Measurements from ENCODE around the gene FBXO10. TPM values are rescaled to one million over a fixed set of nuclear protein-coding genes. Genes with fewer than 3 reads are reported as not detected.
A peak's percentile ranks its signal among the peaks of the same experiment; 100 is the strongest.
"Not testable (repeated sequence)": the region's sequence is repeated elsewhere in the genome, so short reads cannot be mapped to it uniquely, and the experiment has no call there.

The FBXO10 gene
- total RNA-seq, 2 donors from 2014 or later = 19.5 to 26.6 TPM

DNA sequence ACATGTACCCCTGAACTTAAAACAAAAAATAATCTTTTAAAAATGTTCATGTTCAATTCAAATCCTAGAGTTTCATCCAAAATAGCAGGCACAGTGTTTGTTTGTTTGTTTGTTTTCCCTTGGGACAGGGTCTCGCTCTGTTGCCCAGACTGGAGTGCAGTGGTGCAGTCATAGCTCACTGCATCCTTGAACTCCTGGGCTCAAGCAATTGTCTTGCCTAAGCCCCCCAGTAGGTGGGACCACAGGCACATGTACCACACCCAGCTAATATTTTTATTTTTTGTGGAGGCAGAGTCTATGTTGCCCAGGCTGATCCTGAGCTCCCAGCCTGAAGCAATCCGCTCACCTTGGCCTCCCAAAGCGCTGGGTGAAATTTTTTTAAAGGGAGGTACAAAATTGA, 95.4 kb downstream of the FBXO10 start:
- Histone ChIP-seq H3K27ac (ENCODE audit: low read depth, low read length) (no peak overlapping the region), H3K36me3 (ENCODE audit: control insufficient read depth, insufficient read depth, low read length) (no peaks in the 10 kb centered on the region), H3K4me3 (ENCODE audit: low read length) (no peak overlapping the region), H3K9ac (ENCODE audit: extremely low read depth, low read length, poor library complexity, severe bottlenecking) (no peak overlapping the region), H3K27me3 (ENCODE audit: control insufficient read depth, insufficient read depth, low read length, poor library complexity, severe bottlenecking) (no peaks in the 10 kb centered on the region), H3K4me1 (ENCODE audit: control insufficient read depth, insufficient read depth, low read length) (no peaks in the 10 kb centered on the region), H3K9me3 (ENCODE audit: control insufficient read depth, low read length) (peaks cover under 1% of the 10 kb centered on the region)
- WGBS, 2 experiments (ENCODE audit: insufficient coverage in 1 of 2, insufficient read length in 1 of 2) = 86 to 95% methylated on average over 1 to 3 of the region's 3 CpGs
- H3K4me3 Mint-ChIP-seq = no peak overlapping the region
- H3K36me3 Mint-ChIP-seq (ENCODE audit: low read depth) = no peaks in the 10 kb centered on the region
- H3K4me1 Mint-ChIP-seq = peaks cover 14% of the 10 kb centered on the region
- H3K27me3 Mint-ChIP-seq (ENCODE audit: insufficient read depth) = peaks cover 5% of the 10 kb centered on the region
- peaks cover under 1% of the 10 kb centered on the region for H3K9me3 Mint-ChIP-seq
- no peak overlapping the region for H3K27ac Mint-ChIP-seq
- DNase-seq = no peak
- TF ChIP-seq, protein P1, sequence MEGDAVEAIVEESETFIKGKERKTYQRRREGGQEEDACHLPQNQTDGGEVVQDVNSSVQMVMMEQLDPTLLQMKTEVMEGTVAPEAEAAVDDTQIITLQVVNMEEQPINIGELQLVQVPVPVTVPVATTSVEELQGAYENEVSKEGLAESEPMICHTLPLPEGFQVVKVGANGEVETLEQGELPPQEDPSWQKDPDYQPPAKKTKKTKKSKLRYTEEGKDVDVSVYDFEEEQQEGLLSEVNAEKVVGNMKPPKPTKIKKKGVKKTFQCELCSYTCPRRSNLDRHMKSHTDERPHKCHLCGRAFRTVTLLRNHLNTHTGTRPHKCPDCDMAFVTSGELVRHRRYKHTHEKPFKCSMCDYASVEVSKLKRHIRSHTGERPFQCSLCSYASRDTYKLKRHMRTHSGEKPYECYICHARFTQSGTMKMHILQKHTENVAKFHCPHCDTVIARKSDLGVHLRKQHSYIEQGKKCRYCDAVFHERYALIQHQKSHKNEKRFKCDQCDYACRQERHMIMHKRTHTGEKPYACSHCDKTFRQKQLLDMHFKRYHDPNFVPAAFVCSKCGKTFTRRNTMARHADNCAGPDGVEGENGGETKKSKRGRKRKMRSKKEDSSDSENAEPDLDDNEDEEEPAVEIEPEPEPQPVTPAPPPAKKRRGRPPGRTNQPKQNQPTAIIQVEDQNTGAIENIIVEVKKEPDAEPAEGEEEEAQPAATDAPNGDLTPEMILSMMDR (conservative IDR thresholded peaks at IDR 0.05) = peak; percentile 36

DNA sequence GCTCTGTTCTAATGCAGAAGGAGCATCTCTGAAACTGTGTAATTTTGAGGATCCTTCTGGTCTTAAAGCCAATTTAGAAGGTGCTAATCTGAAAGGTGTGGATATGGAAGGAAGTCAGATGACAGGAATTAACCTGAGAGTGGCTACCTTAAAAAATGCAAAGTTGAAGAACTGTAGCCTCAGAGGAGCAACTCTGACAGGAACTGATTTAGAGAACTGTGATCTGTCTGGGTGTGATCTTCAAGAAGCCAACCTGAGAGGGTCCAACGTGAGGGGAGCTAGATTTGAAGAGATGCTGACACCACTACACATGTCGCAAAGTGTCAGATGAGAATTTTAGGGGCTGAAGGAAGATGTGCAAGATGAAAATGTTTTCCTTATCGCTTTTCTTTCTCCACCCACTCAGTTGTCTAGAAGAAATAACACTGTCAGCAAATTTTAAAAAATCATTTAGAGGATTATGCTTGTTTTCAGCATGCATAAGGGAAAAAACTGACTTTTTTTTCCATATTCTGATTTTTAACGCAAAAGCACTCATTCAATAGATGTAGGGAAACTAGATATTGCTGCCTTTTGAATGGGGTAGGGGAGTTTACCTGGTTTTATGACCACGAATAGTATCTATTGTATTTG, 98.1 kb downstream of the FBXO10 start:
- H3K27ac Mint-ChIP-seq; DNase-seq; H3K9ac ChIP-seq (ENCODE audit: extremely low read depth, low read length, poor library complexity, severe bottlenecking); H3K4me1 ChIP-seq (ENCODE audit: control insufficient read depth, insufficient read depth, low read length); H3K36me3 ChIP-seq (ENCODE audit: control insufficient read depth, insufficient read depth, low read length); H3K4me1 Mint-ChIP-seq; H3K27me3 Mint-ChIP-seq (ENCODE audit: insufficient read depth); H3K4me3 Mint-ChIP-seq; H3K27me3 ChIP-seq (ENCODE audit: control insufficient read depth, insufficient read depth, low read length, poor library complexity, severe bottlenecking); H3K4me3 ChIP-seq (ENCODE audit: low read length); H3K27ac ChIP-seq (ENCODE audit: low read depth, low read length); H3K36me3 Mint-ChIP-seq (ENCODE audit: low read depth): not testable (repeated sequence)
- 62 to 83% methylated on average over 1 to 5 of the region's 5 CpGs for WGBS, 2 experiments (ENCODE audit: insufficient coverage in 1 of 2, insufficient read length in 1 of 2)
- H3K9me3 ChIP-seq (ENCODE audit: control insufficient read depth, low read length) = peaks cover 25% of the 10 kb centered on the region
- H3K9me3 Mint-ChIP-seq = peaks cover 25% of the 10 kb centered on the region

DNA sequence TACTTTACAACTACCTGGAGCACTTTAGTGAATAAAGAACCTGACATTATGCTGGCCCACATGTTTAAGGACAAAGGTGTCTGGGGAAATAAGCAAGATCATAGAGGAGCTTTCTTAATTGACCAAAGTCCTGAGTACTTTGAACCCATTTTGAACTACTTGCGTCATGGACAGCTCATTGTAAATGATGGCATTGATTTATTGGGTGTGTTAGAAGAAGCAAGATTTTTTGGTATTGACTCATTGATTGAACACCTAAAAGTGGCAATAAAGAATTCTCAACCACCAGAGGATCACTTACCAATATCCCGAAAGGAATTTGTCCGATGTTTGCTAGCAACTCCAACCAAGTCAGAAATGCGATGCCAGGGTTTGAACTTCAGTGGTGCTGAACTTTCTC, 98.7 kb downstream of the FBXO10 start:
- not testable (repeated sequence) for H3K36me3 Mint-ChIP-seq (ENCODE audit: low read depth); H3K36me3 ChIP-seq (ENCODE audit: control insufficient read depth, insufficient read depth, low read length); H3K4me1 Mint-ChIP-seq; H3K4me3 ChIP-seq (ENCODE audit: low read length); H3K27me3 ChIP-seq (ENCODE audit: control insufficient read depth, insufficient read depth, low read length, poor library complexity, severe bottlenecking); H3K4me1 ChIP-seq (ENCODE audit: control insufficient read depth, insufficient read depth, low read length); H3K9ac ChIP-seq (ENCODE audit: extremely low read depth, low read length, poor library complexity, severe bottlenecking); H3K27ac ChIP-seq (ENCODE audit: low read depth, low read length); H3K27ac Mint-ChIP-seq; H3K27me3 Mint-ChIP-seq (ENCODE audit: insufficient read depth); H3K4me3 Mint-ChIP-seq; DNase-seq
- 95 to 96% methylated on average over 3 to 4 of the region's 4 CpGs for WGBS, 2 experiments (ENCODE audit: insufficient coverage in 1 of 2, insufficient read length in 1 of 2)
- peaks cover 25% of the 10 kb centered on the region for H3K9me3 ChIP-seq (ENCODE audit: control insufficient read depth, low read length)
- H3K9me3 Mint-ChIP-seq = peaks cover 28% of the 10 kb centered on the region

DNA sequence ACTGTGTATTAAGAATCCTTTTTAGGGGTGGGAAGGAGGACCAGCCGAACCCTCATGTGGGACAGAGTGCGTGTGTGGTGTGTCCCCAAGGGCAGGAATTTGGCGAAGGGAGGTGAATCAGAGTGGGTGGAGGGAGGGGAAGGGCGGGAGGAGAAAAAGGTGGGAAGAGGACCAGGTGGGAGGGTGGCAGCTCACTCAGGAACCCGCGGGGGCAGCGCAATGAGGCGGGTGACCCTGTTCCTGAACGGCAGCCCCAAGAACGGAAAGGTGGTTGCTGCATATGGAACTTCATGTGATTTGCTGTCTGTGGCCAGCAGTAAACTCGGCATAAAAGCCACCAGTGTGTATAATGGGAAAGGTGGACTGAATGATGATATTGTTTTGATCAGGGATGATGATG, 99.2 kb downstream of the FBXO10 start:
- Mint-ChIP-seq H3K36me3 (ENCODE audit: low read depth) (peaks cover 3% of the 10 kb centered on the region), H3K4me3 (no peak overlapping the region), H3K27me3 (ENCODE audit: insufficient read depth) (peaks cover 3% of the 10 kb centered on the region), H3K9me3 (peaks cover 29% of the 10 kb centered on the region), H3K27ac (no peak overlapping the region), H3K4me1 (peaks cover 11% of the 10 kb centered on the region)
- DNase-seq = no peak
- Histone ChIP-seq H3K27me3 (ENCODE audit: control insufficient read depth, insufficient read depth, low read length, poor library complexity, severe bottlenecking) (no peaks in the 10 kb centered on the region), H3K27ac (ENCODE audit: low read depth, low read length) (no peak overlapping the region), H3K9ac (ENCODE audit: extremely low read depth, low read length, poor library complexity, severe bottlenecking) (no peak overlapping the region), H3K4me3 (ENCODE audit: low read length) (no peak overlapping the region), H3K9me3 (ENCODE audit: control insufficient read depth, low read length) (peaks cover 25% of the 10 kb centered on the region), H3K36me3 (ENCODE audit: control insufficient read depth, insufficient read depth, low read length) (no peaks in the 10 kb centered on the region), H3K4me1 (ENCODE audit: control insufficient read depth, insufficient read depth, low read length) (no peaks in the 10 kb centered on the region)
- WGBS, 2 experiments (ENCODE audit: insufficient coverage in 1 of 2, insufficient read length in 1 of 2) = 91 to 95% methylated on average over 4 to 11 of the region's 11 CpGs
- TF ChIP-seq, protein P1 (conservative IDR thresholded peaks at IDR 0.05) = no peak

Measured in endodermal cell (in vitro differentiated cells).